Progenitor cell of endocrine pancreas (in vitro differentiated cells): Measurements from ENCODE around the gene GPRIN3. TPM values are rescaled to one million over a fixed set of nuclear protein-coding genes. Genes with fewer than 3 reads are reported as not detected.

Experiments
- DNase-seq: peaks from one replicate; pipeline ENCODE4 v3.0.0; 2021; ENCODE audit warnings: low spot score; ENCODE audit not compliant: unreplicated experiment
- H3K27ac Mint-ChIP-seq: 2 replicates; pipeline ENCODE4 v1.8.0; 2021; ENCODE audit warnings: mild to moderate bottlenecking, moderate library complexity, mixed read lengths
- H3K27me3 Mint-ChIP-seq: 2 replicates; pipeline ENCODE4 v1.8.0; 2021; ENCODE audit warnings: mixed read lengths
- H3K36me3 Mint-ChIP-seq: 2 replicates; pipeline ENCODE4 v1.8.0; 2022; ENCODE audit warnings: mixed read lengths; ENCODE audit not compliant: insufficient read depth
- H3K4me1 Mint-ChIP-seq: 2 replicates; pipeline ENCODE4 v1.8.0; 2021; ENCODE audit warnings: low read depth, mixed read lengths
- H3K4me3 Mint-ChIP-seq: 2 replicates; pipeline ENCODE4 v1.8.0; 2021; ENCODE audit warnings: low read depth, mild to moderate bottlenecking, moderate library complexity, mixed read lengths
- H3K9me3 Mint-ChIP-seq: 2 replicates; pipeline ENCODE4 v1.8.0; 2021; ENCODE audit warnings: low read depth, mixed read lengths
- total RNA-seq: library from RNA; stranded (reverse); gene quantifications from 2 replicates; pipeline ENCODE4 v1.2.1, GENCODE V29; 2021
- TF ChIP-seq, protein P1 (sequence below): fragments of 200-600 bp; sonication (generic); IDR thresholded peaks from one replicate; pipeline ENCODE4 v1.5.0; 2021; ENCODE audit warnings: antibody characterized with exemption, mild to moderate bottlenecking; ENCODE audit not compliant: unreplicated experiment

Gene GPRIN3
- total RNA-seq, 1 donor from 2014 or later, result 16.0 TPM

DNA sequence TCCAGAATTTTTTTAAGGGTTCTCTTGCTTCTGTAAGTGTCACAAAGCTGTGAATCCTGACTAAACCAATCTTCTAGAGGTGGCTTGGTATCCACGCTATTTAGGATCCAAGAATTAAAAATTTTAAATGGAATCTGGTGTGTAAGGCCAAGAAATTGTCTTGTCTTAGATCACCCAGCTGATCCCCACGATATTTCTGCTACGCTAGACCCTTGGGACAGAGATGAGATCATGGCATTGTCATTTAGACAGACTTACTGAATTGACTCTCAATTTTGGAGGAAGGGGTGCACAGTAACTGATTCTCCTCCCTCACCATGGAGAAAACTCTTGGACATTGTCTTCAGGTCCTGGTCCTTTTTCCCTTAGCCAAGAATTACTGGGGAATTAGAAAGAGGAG is 5.7 kb downstream of the GPRIN3 start:
- TF ChIP-seq, protein P1, sequence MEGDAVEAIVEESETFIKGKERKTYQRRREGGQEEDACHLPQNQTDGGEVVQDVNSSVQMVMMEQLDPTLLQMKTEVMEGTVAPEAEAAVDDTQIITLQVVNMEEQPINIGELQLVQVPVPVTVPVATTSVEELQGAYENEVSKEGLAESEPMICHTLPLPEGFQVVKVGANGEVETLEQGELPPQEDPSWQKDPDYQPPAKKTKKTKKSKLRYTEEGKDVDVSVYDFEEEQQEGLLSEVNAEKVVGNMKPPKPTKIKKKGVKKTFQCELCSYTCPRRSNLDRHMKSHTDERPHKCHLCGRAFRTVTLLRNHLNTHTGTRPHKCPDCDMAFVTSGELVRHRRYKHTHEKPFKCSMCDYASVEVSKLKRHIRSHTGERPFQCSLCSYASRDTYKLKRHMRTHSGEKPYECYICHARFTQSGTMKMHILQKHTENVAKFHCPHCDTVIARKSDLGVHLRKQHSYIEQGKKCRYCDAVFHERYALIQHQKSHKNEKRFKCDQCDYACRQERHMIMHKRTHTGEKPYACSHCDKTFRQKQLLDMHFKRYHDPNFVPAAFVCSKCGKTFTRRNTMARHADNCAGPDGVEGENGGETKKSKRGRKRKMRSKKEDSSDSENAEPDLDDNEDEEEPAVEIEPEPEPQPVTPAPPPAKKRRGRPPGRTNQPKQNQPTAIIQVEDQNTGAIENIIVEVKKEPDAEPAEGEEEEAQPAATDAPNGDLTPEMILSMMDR, result no peak

DNA sequence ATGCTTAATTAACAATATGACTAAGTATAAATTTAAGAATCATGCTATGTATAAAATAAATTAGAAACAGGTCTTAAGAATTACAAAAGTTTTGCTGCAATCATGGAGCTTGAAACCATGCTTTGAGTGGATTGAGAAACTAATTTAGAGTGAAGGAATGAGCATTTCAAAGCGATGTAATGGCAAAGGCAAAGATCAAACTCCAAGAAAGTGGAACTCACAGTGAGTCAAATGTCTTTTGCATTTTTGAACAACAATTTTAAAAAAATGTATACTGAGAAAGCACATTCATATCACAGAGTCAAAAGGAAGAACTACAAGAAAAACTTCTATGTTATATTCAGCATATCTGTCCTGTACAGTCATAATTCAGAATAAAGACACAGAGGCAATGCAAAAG is 6.6 kb downstream of the GPRIN3 start:
- no peaks in the 10 kb centered on the region for H3K36me3 Mint-ChIP-seq
- no peaks in the 10 kb centered on the region for H3K27me3 Mint-ChIP-seq
- no peak overlapping the region for H3K27ac Mint-ChIP-seq
- no peaks in the 10 kb centered on the region for H3K9me3 Mint-ChIP-seq
- peaks cover 60% of the 10 kb centered on the region for H3K4me1 Mint-ChIP-seq
- no peak for DNase-seq
- TF ChIP-seq, protein P1, result no peak
- H3K4me3 Mint-ChIP-seq, result no peak overlapping the region

More for the DNA sequence above, 5.7 kb downstream of the GPRIN3 start:
- H3K27ac Mint-ChIP-seq, result no peak overlapping the region
- H3K36me3 Mint-ChIP-seq, result no peaks in the 10 kb centered on the region
- peaks cover 59% of the 10 kb centered on the region for H3K4me1 Mint-ChIP-seq
- DNase-seq, result no peak
- no peaks in the 10 kb centered on the region for H3K9me3 Mint-ChIP-seq
- H3K4me3 Mint-ChIP-seq, result no peak overlapping the region
- H3K27me3 Mint-ChIP-seq, result no peaks in the 10 kb centered on the region

DNA sequence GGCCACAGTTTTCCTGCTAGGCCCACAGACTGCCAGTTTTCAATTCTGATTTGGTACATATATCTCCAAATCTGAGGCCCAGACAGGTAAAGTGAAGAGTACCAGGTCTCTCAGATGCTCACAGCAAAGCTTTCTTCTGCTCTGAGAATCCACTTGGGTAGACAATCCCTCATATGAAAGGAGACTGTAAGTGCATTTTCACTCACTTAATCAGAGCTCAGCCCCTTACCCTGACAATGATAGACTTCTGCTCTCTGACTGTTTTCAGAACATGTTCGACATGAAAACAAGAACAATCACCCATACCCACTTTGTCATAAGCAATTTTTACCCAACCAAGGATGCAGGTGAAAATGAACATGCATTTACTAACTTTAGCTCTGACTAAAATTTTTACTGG is 7.1 kb downstream of the GPRIN3 start:
- no peaks in the 10 kb centered on the region for H3K9me3 Mint-ChIP-seq
- H3K4me3 Mint-ChIP-seq, result no peak overlapping the region
- no peaks in the 10 kb centered on the region for H3K27me3 Mint-ChIP-seq
- H3K27ac Mint-ChIP-seq, result no peak overlapping the region
- TF ChIP-seq, protein P1, result no peak
- H3K36me3 Mint-ChIP-seq, result no peaks in the 10 kb centered on the region
- DNase-seq, result no peak
- H3K4me1 Mint-ChIP-seq, result peaks cover 57% of the 10 kb centered on the region

DNA sequence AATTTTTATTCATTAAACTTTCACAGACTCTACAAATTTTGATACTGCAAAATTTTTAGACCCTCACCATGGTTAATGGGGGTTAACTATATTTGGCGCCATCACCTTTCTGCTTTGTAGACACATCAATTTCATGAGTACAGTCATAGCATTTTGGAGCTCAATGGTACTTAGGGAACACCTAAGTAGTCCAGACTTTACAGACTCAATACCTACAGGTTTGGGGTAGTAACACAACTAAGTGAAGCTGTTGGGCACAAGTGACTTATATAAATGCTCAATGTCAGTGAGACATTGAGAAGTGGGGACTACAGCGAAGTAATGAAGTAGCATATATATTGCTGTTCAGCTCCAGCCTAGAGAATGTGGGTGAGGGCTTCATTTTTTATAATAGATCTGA is 7.5 kb downstream of the GPRIN3 start:
- no peaks in the 10 kb centered on the region for H3K27me3 Mint-ChIP-seq
- H3K36me3 Mint-ChIP-seq, result no peaks in the 10 kb centered on the region
- peaks cover 57% of the 10 kb centered on the region for H3K4me1 Mint-ChIP-seq
- H3K4me3 Mint-ChIP-seq, result no peak overlapping the region
- H3K27ac Mint-ChIP-seq, result peak overlapping the region; percentile 34
- no peak for DNase-seq
- no peaks in the 10 kb centered on the region for H3K9me3 Mint-ChIP-seq
- TF ChIP-seq, protein P1, result no peak

DNA sequence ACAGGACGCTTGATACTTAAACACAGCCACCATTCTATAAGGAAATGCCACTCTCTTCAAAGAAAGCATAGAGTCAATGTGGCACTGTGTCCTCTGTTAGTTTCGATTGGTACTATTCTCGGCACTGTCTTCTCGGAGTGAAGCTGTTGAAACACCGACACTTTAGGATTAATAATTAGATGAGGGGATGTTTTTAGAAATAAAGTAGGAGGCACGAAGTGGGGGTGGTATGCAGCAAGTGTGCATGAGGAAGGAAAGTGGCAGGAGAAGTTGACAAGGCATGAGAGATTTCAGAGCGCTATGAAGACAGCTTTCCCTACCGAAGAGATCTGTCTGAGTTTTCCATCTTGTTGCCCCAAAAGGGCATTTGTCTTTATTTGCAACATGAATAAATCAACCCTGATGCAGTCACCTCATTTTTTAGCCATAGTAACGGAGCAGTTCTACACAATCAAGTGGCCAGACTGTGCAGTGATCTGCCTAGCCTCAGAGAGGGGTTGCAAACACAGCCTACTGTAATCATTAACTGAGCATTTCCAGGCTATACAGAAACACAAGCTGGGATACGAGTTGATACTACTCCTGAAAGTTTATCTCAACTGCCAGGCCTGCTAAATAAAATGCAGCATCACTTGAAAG is 8.3 kb downstream of the GPRIN3 start:
- Mint-ChIP-seq H3K27ac (peak overlapping the region; percentile 62), H3K27me3 (no peaks in the 10 kb centered on the region), H3K4me3 (peak overlapping the region; percentile 32), H3K9me3 (no peaks in the 10 kb centered on the region), H3K36me3 (no peaks in the 10 kb centered on the region), H3K4me1 (peaks cover 60% of the 10 kb centered on the region)
- no peak for DNase-seq
- TF ChIP-seq, protein P1, result no peak
